GM18867 (cell line): Measurements from ENCODE around the gene CALHM6.

ENCODE experiments used
- ATAC-seq: cut with Tn5 transposase; IDR thresholded peaks from one replicate; pipeline ENCODE4 v1.9.1; 2021; ENCODE audit warnings: mild to moderate bottlenecking, moderate library complexity; ENCODE audit not compliant: unreplicated experiment

The CALHM6 gene

DNA sequence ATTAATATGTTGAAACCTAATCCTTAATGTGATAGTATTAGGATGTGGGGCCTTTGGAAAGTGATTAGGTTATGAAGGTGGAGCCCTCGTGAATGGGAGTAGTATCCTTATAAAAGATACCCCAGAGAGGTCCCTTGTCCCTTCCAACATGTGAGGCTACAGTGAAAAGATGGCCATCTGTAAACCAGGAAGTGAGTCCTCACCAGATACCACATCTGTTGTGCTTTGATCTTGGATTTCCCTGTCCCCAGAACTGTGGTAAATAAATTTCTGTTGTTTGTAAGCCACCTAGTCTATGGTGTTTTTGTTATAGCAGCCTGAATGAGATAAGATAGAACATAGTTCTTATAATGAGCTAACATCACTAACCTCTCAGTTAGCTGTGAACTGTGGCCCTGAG lies 16.6 kb upstream of the CALHM6 start:
- ATAC-seq: no peak

DNA sequence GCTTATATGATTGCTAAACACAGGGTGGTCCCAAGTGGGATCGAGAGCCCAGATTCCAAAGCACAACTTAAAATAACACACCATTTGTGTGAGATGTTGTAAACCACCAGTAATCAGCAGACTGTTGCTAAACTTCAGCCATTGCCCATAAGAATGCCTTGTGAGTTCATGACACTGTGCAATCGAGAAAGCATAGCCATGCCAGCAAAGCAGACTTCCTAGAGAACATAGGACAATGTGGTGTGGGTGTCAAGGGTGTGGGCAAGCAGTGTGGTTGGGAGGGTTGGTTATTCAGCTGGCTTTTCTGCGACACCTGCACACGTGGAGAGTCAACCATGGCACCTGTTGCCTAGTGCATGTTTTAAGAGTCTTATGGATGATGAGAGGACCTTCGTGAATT lies 16.1 kb upstream of the CALHM6 start:
- ATAC-seq: no peak

DNA sequence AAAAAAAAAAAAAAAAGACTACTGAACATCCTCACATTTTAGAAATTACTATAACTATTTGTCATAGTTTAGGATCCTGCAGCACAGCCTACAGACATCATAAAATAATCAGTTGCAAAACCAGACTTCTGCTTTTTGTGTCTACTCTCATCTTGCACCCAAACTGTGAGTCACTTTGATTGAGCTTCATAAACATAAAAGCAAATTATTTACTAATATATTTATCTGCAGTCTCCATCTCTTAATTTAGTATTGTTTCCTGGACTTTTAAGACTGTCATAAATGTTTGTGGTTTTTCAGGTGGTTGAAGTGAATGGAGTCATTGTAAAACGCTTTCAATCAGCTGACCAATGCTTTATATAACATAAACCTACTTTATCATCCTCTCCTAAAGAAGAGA lies 14.8 kb upstream of the CALHM6 start:
- ATAC-seq: no peak

DNA sequence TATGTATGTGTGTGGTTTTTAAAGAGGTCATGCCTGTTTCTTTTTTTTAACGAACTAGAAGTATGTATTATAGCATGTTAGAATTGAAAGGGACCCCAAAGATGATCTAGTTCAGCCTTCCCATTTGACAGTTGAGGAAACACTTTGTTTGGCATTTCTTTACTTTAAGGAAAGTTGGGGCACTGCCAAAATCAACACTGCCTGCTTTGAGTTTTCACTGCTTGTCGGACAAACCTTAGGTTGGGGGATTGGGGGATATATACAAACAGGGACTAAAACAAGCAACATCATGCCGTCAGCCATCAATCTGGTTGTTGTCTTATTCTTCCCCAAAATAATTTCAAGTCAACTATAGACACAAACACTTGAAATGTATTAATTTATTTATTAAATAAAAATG lies 14.1 kb upstream of the CALHM6 start:
- ATAC-seq: no peak

DNA sequence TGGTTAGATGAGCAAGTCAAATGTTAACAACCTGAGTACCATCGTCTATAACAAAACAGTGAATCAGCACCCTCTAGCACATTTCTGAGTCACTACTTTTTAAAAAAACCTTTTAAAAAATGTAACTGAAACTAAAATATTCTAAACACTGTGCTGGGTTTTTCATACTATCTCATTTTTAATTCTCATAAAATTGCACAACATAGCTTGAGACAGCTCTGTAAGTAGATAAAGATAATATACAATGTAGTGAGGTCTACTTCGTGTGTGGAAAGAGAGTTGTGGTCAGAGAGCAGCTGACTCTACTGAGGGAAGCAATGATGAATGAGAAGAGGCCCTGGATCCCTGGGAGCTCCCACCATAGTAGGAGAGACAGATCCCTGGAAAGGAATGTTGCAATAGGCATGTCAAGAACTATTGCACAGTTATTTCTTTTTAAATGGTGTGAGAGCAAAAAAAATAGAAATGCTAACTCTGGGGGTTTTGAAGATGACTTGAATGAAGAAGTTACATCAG lies 13.6 kb upstream of the CALHM6 start:
- ATAC-seq: peak; percentile 32

DNA sequence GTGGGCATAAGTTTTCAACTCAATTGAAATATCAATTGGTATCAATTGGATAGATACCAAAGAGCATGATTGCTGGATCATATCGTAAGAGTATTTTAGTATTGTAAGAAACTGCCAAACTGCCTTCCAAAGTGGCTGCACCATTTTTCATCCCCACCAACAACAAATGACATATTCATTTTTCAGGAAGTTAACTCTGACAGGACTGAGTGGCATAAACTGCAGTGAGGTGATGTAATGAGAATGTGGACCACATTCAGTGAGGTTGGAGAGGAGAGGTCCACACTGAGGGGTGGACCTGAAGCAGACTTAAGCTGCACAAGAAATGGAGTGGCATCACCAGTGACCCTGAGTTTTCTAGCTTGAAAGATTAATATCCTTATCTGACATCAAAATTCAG lies 11.6 kb upstream of the CALHM6 start:
- no peak for ATAC-seq

DNA sequence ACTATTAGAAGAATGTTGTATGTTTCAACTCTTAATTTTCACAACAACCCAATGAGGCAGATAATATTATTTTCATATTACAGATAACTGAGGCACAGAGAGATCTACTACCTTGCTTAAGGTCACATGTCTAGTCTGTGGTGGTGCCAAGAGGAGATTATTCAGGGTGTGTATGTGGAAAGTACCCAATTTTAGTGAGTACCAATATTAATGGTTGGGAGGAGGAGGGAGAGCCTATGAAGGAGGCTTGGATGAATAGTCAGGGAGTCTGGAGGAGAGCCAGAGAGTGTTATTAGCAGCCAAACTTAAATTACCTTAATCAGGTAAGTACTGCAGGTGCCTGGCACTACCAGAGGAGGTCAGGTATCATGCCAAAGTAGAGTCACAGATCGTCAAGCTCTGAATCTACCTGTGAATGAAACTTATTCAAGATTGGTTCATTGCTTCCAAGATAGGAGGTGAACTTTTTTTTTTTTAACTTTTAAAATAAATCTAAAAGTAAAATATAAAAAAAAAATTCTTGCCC lies 10.9 kb upstream of the CALHM6 start:
- ATAC-seq: no peak

DNA sequence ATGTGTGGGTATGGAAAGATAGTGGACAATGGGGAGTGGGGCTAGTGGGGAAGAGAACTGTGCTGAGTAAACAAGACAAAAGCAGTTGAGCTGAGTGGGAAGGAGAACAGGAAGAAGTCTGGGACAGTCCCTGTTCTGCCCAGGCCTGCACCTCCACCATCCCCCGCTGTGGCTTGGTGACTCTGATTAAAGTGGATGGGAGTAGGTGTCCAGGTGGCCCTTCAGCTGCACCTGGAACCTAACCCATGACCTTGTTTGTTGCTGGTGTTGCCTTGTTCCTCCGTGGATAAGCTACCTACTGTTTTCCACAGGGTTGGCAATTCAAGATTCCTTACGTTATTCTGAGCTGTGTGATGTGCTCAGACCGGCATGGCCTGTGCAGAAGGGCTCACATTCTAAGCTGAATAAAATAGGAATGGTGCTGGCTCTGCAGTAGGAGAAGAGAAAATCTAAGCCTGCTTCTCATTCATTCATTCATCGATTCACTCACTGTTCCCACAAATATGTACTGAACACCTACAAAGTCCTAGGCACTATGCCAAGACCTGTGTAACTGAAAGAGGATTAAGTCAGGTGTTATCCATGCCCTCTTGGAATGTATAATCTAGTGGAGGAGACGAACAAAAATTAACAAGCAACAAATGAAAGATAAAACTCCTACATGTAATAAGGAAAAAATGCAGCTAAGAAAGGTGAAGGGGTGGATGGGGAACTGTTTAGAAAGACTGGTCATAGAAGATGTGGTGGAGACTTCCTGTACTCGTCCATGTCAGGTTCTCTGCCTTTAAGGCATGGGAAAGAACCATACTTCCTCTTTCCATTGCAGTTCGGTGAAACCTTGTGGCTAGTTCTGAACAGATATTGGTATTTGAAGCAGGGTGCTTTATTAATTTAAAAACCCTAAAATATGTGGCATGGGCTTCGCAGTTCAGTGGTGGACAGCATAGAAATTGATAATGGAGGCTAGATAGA lies 10.1 kb upstream of the CALHM6 start:
- ATAC-seq: peak; percentile 88

DNA sequence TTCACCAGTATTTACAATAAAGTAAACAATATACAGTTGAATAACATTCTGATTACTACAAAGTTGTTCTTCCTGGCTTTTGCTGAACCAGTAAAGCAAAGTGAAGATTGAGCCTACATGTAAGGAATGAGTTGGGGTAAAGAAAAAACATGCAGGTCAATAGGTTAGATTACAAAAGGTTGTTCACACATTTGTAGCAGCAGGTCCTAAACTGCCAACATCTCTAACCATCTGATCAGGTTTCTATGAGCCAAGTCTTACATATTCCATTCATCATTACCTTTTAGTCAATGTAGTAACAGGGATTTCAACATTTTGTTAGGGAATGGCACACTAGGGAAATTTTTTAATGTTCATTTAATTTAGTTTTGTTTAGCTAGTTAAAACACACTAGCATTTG lies 9.3 kb upstream of the CALHM6 start:
- no peak for ATAC-seq

DNA sequence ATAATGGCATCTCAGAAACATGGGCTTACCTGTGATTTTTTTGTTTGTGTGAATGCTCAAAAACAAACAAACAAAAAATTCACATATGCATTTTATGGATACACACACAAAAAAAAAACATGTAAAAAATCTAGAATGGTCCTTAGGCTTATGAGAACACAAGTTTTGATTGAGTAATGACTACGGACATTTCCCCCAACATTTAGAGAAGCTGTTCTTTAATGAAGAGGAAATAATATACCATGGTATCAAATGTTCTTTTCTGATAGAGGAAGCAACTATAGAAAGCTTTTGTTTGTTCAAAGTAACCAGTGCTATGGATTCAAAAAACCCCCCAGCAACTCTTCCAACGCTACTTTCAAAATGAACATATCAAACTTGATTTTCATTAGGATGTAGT lies 8.6 kb upstream of the CALHM6 start:
- no peak for ATAC-seq

DNA sequence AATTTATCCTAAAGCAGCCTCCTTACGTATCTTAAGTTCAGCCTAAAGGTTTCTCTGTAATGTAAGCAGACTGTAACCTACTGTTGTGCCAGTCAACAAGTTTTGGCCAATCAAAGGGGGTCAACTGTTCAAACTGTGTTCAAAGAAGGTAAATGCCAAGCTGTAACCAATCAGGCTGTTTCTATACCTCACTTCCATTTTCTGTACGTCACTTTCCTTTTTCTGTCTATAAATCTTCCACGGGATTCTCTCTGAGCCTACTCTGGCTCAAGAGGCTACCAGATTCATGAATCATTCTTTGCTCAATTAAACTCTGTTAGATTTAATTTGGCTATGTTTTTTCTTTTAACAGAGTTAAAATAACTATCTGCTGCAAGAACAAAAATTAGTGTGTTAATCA lies 5.1 kb upstream of the CALHM6 start:
- no peak for ATAC-seq

DNA sequence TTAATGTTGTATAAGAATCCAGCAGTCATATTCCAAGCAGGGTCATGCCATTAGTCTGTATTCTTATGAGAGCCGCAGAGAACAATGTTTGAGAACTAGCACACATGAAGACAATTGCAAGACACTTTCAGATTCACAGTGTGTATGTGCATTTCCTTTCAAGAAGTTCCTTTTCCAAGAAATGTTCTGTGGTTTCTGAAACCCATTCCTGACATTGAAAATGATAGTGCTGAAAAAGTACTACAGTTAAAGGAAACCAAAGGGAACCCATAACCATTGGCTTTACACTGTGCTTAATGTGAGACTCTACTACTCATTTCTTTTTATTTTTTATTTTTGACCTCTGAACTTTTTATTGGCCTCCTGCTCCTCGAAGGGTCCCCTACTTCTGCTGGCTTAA lies 4.2 kb upstream of the CALHM6 start:
- ATAC-seq: no peak

DNA sequence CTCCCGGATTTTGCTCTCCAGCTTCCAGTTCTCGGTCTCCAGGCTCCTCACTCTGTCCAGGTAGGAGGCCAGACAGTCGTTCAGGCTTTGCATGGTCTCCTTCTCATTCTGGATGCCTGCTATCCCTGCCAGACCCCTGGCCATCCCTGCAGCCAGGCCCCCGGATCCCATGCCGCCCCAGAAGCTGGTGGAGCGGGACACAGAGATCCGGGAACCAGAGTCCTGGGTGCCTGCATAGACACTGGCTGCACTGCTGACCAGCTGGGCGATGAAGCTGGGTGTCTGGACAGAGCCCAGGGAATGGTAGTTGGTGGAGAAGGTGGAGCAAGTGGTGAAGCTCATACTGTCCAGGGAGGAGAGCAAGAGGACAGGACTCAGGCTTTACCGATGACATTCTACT lies 2.9 kb upstream of the CALHM6 start:
- no peak for ATAC-seq

DNA sequence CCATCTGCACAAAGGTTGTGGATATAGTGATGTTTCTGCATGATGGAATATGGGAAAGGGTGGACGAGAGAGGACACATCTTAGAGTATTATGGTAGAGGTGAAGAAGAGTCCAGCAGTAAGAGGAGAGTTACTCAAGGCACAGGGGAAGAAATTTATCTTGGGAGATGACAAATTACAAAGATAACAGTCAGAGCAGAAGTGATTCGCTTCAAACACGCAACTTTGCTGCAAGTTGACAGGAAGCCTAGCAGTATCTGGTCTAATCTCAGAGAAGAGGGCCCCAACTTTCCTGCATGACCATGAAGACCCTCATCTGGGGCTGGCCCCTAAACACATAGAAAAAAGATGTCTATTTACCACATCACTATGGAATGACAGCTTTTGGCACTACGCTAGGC lies 1.2 kb upstream of the CALHM6 start:
- no peak for ATAC-seq

DNA sequence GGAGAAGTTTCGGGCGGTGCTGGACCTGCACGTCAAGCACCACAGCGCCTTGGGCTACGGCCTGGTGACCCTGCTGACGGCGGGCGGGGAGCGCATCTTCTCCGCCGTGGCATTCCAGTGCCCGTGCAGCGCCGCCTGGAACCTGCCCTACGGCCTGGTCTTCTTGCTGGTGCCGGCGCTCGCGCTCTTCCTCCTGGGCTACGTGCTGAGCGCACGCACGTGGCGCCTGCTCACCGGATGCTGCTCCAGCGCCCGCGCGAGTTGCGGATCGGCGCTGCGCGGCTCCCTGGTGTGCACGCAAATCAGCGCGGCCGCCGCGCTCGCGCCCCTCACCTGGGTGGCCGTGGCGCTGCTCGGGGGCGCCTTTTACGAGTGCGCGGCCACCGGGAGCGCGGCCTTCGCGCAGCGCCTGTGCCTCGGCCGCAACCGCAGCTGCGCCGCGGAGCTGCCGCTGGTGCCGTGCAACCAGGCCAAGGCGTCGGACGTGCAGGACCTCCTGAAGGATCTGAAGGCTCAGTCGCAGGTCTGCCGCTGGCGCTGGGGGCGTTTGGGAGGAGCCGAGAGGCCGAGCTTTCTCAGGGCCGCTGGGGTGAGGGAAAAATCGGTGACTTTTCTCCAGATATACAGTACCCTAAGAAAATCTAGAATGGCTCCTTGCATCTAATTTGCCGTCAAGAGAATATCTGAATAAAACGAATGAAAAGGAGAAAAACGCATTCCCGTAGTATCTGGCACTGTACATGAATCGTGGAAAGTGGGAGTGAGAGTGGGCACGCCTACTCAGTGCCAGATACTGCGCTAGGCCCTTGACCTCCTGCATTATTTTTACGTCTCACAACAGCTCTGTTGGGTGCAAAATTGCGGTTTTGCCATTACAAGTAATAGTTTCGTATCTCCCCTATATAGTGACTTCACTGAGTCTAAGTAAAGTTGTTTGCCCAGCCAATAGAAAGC lies 1.0 kb downstream of the CALHM6 start:
- ATAC-seq: peak; percentile 89

DNA sequence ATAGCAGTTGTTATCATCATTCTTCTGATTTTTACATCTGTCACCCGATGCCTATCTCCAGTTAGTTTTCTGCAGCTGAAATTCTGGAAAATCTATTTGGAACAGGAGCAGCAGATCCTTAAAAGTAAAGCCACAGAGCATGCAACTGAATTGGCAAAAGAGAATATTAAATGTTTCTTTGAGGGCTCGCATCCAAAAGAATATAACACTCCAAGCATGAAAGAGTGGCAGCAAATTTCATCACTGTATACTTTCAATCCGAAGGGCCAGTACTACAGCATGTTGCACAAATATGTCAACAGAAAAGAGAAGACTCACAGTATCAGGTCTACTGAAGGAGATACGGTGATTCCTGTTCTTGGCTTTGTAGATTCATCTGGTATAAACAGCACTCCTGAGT lies 2.1 kb downstream of the CALHM6 start:
- ATAC-seq: no peak

DNA sequence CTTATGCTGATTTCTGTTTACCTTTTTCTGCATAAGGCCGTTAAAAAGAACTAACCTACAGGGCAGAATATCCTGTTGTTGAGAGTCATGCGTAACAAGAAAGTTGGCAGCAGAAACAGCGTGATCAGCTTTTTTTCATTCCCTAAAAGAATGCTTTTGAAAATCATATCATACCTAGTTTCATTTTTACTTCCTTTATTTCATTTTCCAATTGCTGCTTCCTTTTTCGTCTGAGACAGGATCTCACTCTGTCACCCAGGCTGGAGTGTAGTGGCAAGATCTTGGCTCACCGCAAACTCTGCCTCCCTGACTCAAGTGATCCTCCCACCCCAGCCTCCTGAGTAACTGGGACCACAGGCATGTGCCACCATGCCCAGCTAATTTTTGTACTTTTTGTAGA lies 4.1 kb downstream of the CALHM6 start:
- no peak for ATAC-seq

DNA sequence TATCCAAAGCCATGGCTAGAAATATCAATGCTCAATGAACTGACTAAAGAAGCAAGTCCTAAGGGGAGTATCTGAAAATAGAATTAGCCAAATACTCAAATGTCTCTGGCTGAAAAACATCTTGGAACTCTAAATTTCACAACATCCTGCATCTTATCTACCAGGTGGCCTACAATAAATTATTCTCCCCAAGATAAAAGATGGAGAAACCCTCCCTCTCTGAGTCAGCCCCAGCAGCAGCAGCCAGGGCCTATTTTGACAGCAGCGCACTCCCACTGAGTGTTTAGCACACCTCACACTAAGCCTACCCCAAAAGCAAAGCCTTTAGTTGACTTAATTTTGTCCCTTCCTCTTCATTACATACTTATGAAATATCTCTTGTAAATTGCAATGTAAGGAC lies 5.9 kb downstream of the CALHM6 start:
- no peak for ATAC-seq

DNA sequence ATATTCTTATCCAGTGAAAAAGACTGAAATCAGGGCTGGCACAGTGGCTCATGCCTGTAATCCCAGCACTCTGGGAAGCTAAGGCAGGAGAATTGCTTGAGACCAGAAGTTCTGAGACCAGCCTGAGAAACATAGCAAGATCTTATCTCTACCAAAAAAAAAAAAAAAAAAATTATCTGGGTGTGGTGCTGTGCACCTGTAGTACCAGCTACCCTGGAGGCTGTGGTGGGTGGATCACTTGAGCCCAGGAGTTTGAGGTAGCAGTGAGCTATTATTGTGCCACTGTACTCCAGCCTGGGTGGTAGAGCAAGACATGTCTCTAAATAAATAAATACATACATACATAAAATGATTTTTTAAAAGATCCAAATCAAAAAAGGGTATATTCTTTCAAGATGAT lies 6.3 kb downstream of the CALHM6 start:
- no peak for ATAC-seq

DNA sequence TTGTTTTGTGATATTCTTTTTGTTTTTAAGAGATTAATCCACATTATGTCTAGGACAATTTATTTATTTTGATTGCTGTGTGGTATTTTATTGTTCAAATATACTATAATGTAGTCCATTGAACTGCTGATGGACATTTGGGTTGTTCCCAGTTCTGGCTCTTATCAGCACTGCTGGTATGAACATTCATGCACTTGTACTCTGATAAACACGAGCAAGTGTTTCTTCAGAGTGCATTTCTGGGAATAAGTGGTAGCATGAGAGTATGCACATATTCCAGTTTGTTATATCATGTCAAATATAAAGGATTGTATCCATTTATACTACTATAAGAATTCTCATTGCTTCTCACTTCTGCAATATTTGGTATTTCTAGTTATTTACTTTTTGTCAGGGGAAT lies 7.1 kb downstream of the CALHM6 start:
- no peak for ATAC-seq

DNA sequence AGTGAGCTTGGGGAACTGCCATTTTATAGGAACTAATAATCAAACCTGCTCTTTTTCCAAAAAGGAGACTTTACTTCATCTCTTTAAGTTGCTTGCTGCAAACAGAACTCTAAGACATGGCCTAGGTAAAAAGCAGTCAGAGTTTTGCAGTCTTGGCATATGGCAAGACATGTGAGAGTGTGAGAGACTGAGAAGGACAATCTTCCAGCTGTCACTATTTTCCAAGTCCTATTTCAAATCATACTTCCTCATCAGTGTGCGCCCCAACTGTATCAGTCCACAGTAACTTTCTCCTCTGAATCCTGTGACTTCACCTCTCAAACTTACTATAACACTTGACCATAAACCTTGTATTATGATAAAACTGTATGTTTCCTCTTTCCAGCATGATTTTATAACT lies 10.4 kb downstream of the CALHM6 start:
- ATAC-seq: no peak
